Esophagus muscularis mucosa (tissue), 3 donors: ENCODE data around the gene ANO8.

Source experiments
- CTCF ChIP-seq, 3 experiments: fragments of 200-600 bp in 2 of 3; fragments of 450-650 bp in 1 of 3; sonication (generic) in 2 of 3; IDR thresholded peaks; one replicate each; pipeline ENCODE4 v1.5.1; 2017 to 2019; ENCODE audit warnings: antibody characterized with exemption in 3 of 3, mild to moderate bottlenecking in 2 of 3, moderate library complexity in 1 of 3
- POLR2A ChIP-seq: fragments of 450-650 bp; IDR thresholded peaks from one replicate; pipeline ENCODE4 v1.6.1; 2017; ENCODE audit warnings: antibody characterized with exemption, moderate library complexity, mild to moderate bottlenecking, low read depth
- POLR2AphosphoS5 ChIP-seq, 2 donors: sonication (generic); formaldehyde crosslinking; IDR thresholded peaks; one replicate each; pipeline ENCODE4 v1.6.1; 2017; ENCODE audit warnings: antibody characterized with exemption in 2 of 2

GRCh38 chr19:17294051-17294891 lies 40.4 kb downstream of the ANO8 start:
- TF ChIP-seq CTCF (IDR thresholded peaks at IDR 0.05) = no peak
- no peak for TF ChIP-seq POLR2A
- TF ChIP-seq POLR2AphosphoS5 (IDR thresholded peaks at IDR 0.05) = no peak
